ENCODE measurements around the gene CHAT. TPM values are rescaled to one million over a fixed set of nuclear protein-coding genes. Genes with fewer than 3 reads are reported as not detected.

CHAT gene
- total RNA-seq, 1 donor from 2014 or later: 0.83 TPM

DNA sequence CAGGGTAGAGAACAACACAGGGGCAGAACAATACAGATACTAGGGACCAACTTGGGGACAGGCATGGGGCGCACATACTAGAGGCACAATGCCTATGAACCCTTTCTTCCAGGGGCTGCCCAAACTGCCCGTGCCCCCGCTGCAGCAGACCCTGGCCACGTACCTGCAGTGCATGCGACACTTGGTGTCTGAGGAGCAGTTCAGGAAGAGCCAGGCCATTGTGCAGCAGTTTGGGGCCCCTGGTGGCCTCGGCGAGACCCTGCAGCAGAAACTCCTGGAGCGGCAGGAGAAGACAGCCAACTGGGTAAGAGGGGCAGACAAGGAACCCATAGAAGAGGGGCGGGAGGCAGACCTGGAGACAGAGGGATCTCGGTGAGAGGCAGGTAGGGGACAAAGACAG is 5.8 kb downstream of the CHAT start:
- Mint-ChIP-seq H3K36me3 (ENCODE audit: low read depth) (no peaks in the 10 kb centered on the region), H3K4me3 (no peak overlapping the region), H3K4me1 (ENCODE audit: low read depth) (no peaks in the 10 kb centered on the region), H3K27ac (no peak overlapping the region), H3K9me3 (no peaks in the 10 kb centered on the region), H3K27me3 (ENCODE audit: insufficient read depth) (peaks cover 24% of the 10 kb centered on the region)
- no peak for DNase-seq (ENCODE audit: low spot score)
- intact Hi-C loops (cut with micrococcal nuclease): no loop called here

DNA sequence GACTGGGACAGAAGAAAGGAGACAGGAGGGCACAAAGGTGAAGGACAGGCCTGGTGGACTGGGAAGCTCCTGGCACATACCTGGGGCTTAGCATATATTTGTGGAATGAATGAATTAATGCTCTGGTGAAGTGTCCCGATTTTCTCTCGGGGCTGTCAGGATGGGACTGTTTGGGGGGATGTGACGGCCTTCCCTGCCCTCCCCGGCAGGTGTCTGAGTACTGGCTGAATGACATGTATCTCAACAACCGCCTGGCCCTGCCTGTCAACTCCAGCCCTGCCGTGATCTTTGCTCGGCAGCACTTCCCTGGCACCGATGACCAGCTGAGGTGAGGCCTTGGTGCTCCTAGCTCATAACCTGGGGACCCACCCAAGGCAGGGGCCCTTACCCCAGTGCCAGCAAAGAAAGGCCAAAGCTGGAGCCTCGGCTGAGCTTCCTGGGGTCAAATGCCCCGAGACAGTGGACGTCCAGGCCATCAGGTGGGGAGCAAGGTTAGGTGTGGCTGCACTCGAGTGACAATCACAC is 6.5 kb downstream of the CHAT start:
- Mint-ChIP-seq H3K9me3 (no peaks in the 10 kb centered on the region), H3K4me3 (no peak overlapping the region), H3K27ac (no peak overlapping the region), H3K36me3 (ENCODE audit: low read depth) (no peaks in the 10 kb centered on the region), H3K4me1 (ENCODE audit: low read depth) (no peaks in the 10 kb centered on the region), H3K27me3 (ENCODE audit: insufficient read depth) (peaks cover 21% of the 10 kb centered on the region)
- intact Hi-C loops (cut with micrococcal nuclease): no loop called here
- DNase-seq (ENCODE audit: low spot score): no peak

GRCh38 chr10:49620841-49621378 is 7.1 kb downstream of the CHAT start:
- Mint-ChIP-seq H3K27ac (no peak overlapping the region), H3K27me3 (ENCODE audit: insufficient read depth) (peaks cover 15% of the 10 kb centered on the region), H3K4me1 (ENCODE audit: low read depth) (no peaks in the 10 kb centered on the region), H3K4me3 (no peak overlapping the region), H3K36me3 (ENCODE audit: low read depth) (no peaks in the 10 kb centered on the region), H3K9me3 (no peaks in the 10 kb centered on the region)
- intact Hi-C loops (cut with micrococcal nuclease): no loop called here
- DNase-seq (ENCODE audit: low spot score): no peak

GRCh38 chr10:49621561-49621960 is 7.7 kb downstream of the CHAT start:
- H3K27ac Mint-ChIP-seq: no peak overlapping the region
- H3K9me3 Mint-ChIP-seq: no peaks in the 10 kb centered on the region
- no peak overlapping the region for H3K4me3 Mint-ChIP-seq
- H3K27me3 Mint-ChIP-seq (ENCODE audit: insufficient read depth): peaks cover 13% of the 10 kb centered on the region
- H3K4me1 Mint-ChIP-seq (ENCODE audit: low read depth): no peaks in the 10 kb centered on the region
- no peaks in the 10 kb centered on the region for H3K36me3 Mint-ChIP-seq (ENCODE audit: low read depth)
- DNase-seq (ENCODE audit: low spot score): no peak
- intact Hi-C loops (cut with micrococcal nuclease): no loop called here

GRCh38 chr10:49622426-49623425 is 8.9 kb downstream of the CHAT start:
- no peak overlapping the region for H3K27ac Mint-ChIP-seq
- H3K27me3 Mint-ChIP-seq (ENCODE audit: insufficient read depth): peaks cover 9% of the 10 kb centered on the region
- no peaks in the 10 kb centered on the region for H3K4me1 Mint-ChIP-seq (ENCODE audit: low read depth)
- DNase-seq (ENCODE audit: low spot score): no peak
- intact Hi-C loops (cut with micrococcal nuclease): no loop called here
- no peaks in the 10 kb centered on the region for H3K36me3 Mint-ChIP-seq (ENCODE audit: low read depth)
- no peaks in the 10 kb centered on the region for H3K9me3 Mint-ChIP-seq
- H3K4me3 Mint-ChIP-seq: no peak overlapping the region

- no peak for DNase-seq (ENCODE audit: low spot score)
- H3K36me3 Mint-ChIP-seq (ENCODE audit: low read depth): no peaks in the 10 kb centered on the region
- H3K27ac Mint-ChIP-seq: no peak overlapping the region
- no peaks in the 10 kb centered on the region for H3K4me1 Mint-ChIP-seq (ENCODE audit: low read depth)
- no peak overlapping the region for H3K4me3 Mint-ChIP-seq
- no peaks in the 10 kb centered on the region for H3K9me3 Mint-ChIP-seq
- intact Hi-C loops (cut with micrococcal nuclease): no loop called here
- peaks cover 6% of the 10 kb centered on the region for H3K27me3 Mint-ChIP-seq (ENCODE audit: insufficient read depth)
Observed at GRCh38 chr10:49624629-49625028, 10.8 kb downstream of the CHAT start.

- H3K4me3 Mint-ChIP-seq: no peak overlapping the region
Observed at GRCh38 chr10:49625411-49625810, 11.6 kb downstream of the CHAT start.

GRCh38 chr10:49627038-49627437 is 13.2 kb downstream of the CHAT start:
- no peak overlapping the region for H3K4me3 Mint-ChIP-seq
- H3K27ac Mint-ChIP-seq: no peak overlapping the region
- no peaks in the 10 kb centered on the region for H3K9me3 Mint-ChIP-seq
- peaks cover 4% of the 10 kb centered on the region for H3K27me3 Mint-ChIP-seq (ENCODE audit: insufficient read depth)
- H3K4me1 Mint-ChIP-seq (ENCODE audit: low read depth): no peaks in the 10 kb centered on the region
- intact Hi-C loops (cut with micrococcal nuclease): no loop called here
- no peaks in the 10 kb centered on the region for H3K36me3 Mint-ChIP-seq (ENCODE audit: low read depth)
- DNase-seq (ENCODE audit: low spot score): no peak

More at GRCh38 chr10:49625411-49625810, 11.6 kb downstream of the CHAT start:
- peaks cover 4% of the 10 kb centered on the region for H3K27me3 Mint-ChIP-seq (ENCODE audit: insufficient read depth)
- H3K27ac Mint-ChIP-seq: no peak overlapping the region
- H3K9me3 Mint-ChIP-seq: no peaks in the 10 kb centered on the region
- no peak for DNase-seq (ENCODE audit: low spot score)
- H3K4me1 Mint-ChIP-seq (ENCODE audit: low read depth): no peaks in the 10 kb centered on the region
- intact Hi-C loops (cut with micrococcal nuclease): no loop called here
- no peaks in the 10 kb centered on the region for H3K36me3 Mint-ChIP-seq (ENCODE audit: low read depth)

DNA sequence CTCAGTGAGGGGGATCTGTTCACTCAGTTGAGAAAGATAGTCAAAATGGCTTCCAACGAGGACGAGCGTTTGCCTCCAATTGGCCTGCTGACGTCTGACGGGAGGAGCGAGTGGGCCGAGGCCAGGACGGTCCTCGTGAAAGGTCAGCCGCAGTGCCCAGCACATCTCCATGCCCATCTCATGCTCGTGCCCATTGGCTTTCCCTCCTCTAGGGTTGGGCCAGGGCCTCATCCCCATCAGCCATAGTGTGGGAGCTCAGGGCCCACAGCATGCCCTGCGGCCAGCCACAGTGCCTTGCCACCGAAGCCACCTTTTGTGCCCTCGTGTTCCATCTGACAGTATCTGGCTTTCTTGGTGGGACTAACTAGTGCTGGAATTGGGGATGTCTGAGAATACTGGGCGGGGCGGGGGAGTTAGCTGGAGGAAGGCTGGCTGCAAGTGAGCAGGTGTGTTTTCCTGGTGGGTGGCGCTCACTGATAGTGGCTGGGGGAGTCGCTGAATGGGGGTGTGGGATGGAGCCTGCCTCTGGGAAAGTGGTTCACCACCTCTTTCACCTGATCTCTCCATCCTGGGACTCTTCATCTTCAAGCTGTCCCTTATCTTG is 13.9 kb downstream of the CHAT start:
- intact Hi-C loops (cut with micrococcal nuclease): no loop called here
- no peak for DNase-seq (ENCODE audit: low spot score)
- no peak overlapping the region for H3K4me3 Mint-ChIP-seq
- no peaks in the 10 kb centered on the region for H3K36me3 Mint-ChIP-seq (ENCODE audit: low read depth)
- H3K27ac Mint-ChIP-seq: no peak overlapping the region
- H3K4me1 Mint-ChIP-seq (ENCODE audit: low read depth): no peaks in the 10 kb centered on the region
- H3K27me3 Mint-ChIP-seq (ENCODE audit: insufficient read depth): peaks cover 4% of the 10 kb centered on the region
- no peaks in the 10 kb centered on the region for H3K9me3 Mint-ChIP-seq

DNA sequence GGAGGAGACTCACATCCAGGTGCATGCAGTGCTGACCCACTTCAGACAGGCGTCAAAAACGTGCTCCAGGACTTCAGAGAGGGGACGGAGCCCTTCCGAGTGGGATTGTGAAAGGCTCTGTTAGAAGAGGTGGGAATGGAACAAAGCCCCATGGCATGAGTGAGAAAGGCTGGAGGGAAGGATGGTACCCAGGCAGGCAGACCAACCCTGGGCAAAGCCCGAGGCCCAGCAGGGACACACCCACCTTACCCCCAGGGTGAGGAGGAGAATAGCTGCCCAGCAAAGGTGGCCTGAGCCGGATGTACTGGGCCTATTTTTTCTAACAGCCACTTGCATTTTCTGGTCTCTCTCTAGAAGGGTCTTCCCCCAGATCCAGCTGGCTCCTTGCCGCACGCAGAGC is 14.8 kb downstream of the CHAT start:
- peaks cover 3% of the 10 kb centered on the region for H3K27me3 Mint-ChIP-seq (ENCODE audit: insufficient read depth)
- intact Hi-C loops (cut with micrococcal nuclease): no loop called here
- no peaks in the 10 kb centered on the region for H3K36me3 Mint-ChIP-seq (ENCODE audit: low read depth)
- H3K4me3 Mint-ChIP-seq: no peak overlapping the region
- no peak overlapping the region for H3K27ac Mint-ChIP-seq
- no peaks in the 10 kb centered on the region for H3K9me3 Mint-ChIP-seq
- DNase-seq (ENCODE audit: low spot score): no peak
- no peaks in the 10 kb centered on the region for H3K4me1 Mint-ChIP-seq (ENCODE audit: low read depth)

DNA sequence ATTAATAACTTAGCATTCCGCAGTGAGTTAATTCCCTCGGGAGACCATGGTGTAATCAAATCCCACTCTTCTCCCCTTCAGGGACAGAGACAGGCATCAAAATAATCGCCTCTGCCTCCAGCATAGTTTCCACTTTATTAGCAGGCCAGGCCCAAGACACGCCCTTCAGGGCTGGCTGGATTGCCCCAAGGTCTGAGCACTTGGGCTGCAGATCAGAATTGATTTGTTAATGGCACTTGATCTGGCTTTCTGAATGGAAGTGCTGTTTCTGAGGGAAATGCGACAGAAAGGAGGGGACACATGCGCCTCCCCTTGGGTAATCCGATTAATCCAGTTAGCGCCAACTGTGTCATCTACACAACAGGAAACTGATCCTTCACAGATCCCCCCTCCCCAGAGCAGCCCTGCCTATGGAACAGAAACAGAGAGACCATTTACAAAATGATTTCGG is 15.6 kb downstream of the CHAT start:
- Mint-ChIP-seq H3K27me3 (ENCODE audit: insufficient read depth) (peaks cover 2% of the 10 kb centered on the region), H3K4me3 (no peak overlapping the region), H3K27ac (no peak overlapping the region), H3K4me1 (ENCODE audit: low read depth) (no peaks in the 10 kb centered on the region), H3K9me3 (no peaks in the 10 kb centered on the region), H3K36me3 (ENCODE audit: low read depth) (no peaks in the 10 kb centered on the region)
- intact Hi-C loops (cut with micrococcal nuclease): no loop called here
- DNase-seq (ENCODE audit: low spot score): no peak

GRCh38 chr10:49631975-49632374 is 18.1 kb downstream of the CHAT start:
- intact Hi-C loops (cut with micrococcal nuclease): no loop called here
- Mint-ChIP-seq H3K27ac (no peak overlapping the region), H3K9me3 (no peaks in the 10 kb centered on the region), H3K36me3 (ENCODE audit: low read depth) (no peaks in the 10 kb centered on the region), H3K27me3 (ENCODE audit: insufficient read depth) (peaks cover 12% of the 10 kb centered on the region), H3K4me3 (no peak overlapping the region), H3K4me1 (ENCODE audit: low read depth) (no peaks in the 10 kb centered on the region)
- DNase-seq (ENCODE audit: low spot score): no peak

Data from activated T-helper 1 cell treated with anti-CD3 and anti-CD28 coated beads, Interleukin-12 subunit alpha, Interleukin-12 subunit beta, Interleukin-2, Interleukin-4 antibody, amounts not matched to agents 30 ng/mL and 10 ng/mL and 1 ng/mL, durations not matched to agents 14 hours and 24 hours and 36 hours (primary cell).